Measurements from ENCODE around the gene FAM163B. TPM values are rescaled to one million over a fixed set of nuclear protein-coding genes. Genes with fewer than 3 reads are reported as not detected.

Gene FAM163B
- total and polyA plus RNA-seq, 2 experiments from 2014 or later, result 0.60 to 1.3 TPM

DNA sequence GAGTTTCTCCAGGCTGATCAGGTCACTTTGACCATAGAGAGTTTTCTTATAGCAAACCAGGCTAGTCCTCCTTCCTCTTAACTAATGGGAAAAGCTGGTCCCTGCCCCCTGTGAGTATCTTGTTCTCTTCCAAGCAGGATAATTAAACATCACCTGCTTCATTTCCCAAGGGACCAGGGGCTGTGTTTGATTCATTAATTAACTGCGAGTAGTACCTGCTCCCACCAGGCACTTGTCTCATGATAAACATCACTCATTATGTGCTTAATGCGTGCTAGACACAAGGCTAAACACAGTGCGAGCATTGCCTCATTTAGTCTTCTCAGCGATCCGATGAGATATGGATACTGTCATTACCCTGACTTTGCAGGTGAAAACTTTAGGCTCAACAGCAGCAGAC, 1.7 kb upstream of the FAM163B start:
- H3K4me3 Mint-ChIP-seq, result no peak overlapping the region
- Histone ChIP-seq H3K36me3 (ENCODE audit: insufficient read depth) (no peaks in the 10 kb centered on the region), H3K27me3 (ENCODE audit: insufficient read depth) (peaks cover 15% of the 10 kb centered on the region), H3K4me2 (no peak overlapping the region), H4K20me1 (replicated peaks; ENCODE audit: insufficient read depth) (no peaks in the 10 kb centered on the region), H3F3A (replicated peaks; ENCODE audit: low read depth) (no peaks in the 10 kb centered on the region), H3K4me3 (no peak overlapping the region), H3K4me1 (ENCODE audit: insufficient read depth) (no peaks in the 10 kb centered on the region; the same call in 1 of the 2 replicates), H3K9me2 (ENCODE audit: insufficient read depth) (no peaks in the 10 kb centered on the region), H3K79me2 (replicated peaks; ENCODE audit: insufficient read depth) (no peaks in the 10 kb centered on the region), H3K27ac (ENCODE audit: low read depth) (no peak overlapping the region), H2AFZ (no peak overlapping the region)
- DNase-seq (ENCODE audit: low spot score), result no peak
- no peak overlapping the region for H3K27ac Mint-ChIP-seq
- H3K4me1 Mint-ChIP-seq, result peaks cover 14% of the 10 kb centered on the region
- no peak for TF ChIP-seq CREB1 (CRISPR knock-in tag; IDR thresholded peaks at IDR 0.05; ENCODE audit: low read depth)
- TF ChIP-seq ZNF114 (CRISPR knock-in tag; IDR thresholded peaks at IDR 0.05), result no peak
- TF ChIP-seq, protein P1, sequence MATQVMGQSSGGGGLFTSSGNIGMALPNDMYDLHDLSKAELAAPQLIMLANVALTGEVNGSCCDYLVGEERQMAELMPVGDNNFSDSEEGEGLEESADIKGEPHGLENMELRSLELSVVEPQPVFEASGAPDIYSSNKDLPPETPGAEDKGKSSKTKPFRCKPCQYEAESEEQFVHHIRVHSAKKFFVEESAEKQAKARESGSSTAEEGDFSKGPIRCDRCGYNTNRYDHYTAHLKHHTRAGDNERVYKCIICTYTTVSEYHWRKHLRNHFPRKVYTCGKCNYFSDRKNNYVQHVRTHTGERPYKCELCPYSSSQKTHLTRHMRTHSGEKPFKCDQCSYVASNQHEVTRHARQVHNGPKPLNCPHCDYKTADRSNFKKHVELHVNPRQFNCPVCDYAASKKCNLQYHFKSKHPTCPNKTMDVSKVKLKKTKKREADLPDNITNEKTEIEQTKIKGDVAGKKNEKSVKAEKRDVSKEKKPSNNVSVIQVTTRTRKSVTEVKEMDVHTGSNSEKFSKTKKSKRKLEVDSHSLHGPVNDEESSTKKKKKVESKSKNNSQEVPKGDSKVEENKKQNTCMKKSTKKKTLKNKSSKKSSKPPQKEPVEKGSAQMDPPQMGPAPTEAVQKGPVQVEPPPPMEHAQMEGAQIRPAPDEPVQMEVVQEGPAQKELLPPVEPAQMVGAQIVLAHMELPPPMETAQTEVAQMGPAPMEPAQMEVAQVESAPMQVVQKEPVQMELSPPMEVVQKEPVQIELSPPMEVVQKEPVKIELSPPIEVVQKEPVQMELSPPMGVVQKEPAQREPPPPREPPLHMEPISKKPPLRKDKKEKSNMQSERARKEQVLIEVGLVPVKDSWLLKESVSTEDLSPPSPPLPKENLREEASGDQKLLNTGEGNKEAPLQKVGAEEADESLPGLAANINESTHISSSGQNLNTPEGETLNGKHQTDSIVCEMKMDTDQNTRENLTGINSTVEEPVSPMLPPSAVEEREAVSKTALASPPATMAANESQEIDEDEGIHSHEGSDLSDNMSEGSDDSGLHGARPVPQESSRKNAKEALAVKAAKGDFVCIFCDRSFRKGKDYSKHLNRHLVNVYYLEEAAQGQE (IDR thresholded peaks at IDR 0.05; ENCODE audit: unreplicated experiment), result no peak
- TF ChIP-seq EZH2 (IDR thresholded peaks at IDR 0.05; ENCODE audit: low read depth, unreplicated experiment), result no peak
- no peak for TF ChIP-seq STAT1 (IDR thresholded peaks at IDR 0.05; ENCODE audit: unreplicated experiment)
- no peak for ATAC-seq
- no peaks in the 10 kb centered on the region for H3K36me3 Mint-ChIP-seq (ENCODE audit: low read depth)
- H3K9me3 Mint-ChIP-seq, result no peaks in the 10 kb centered on the region
- H3K27me3 Mint-ChIP-seq (ENCODE audit: insufficient read depth, low read depth, poor library complexity), result peaks cover 19% of the 10 kb centered on the region

DNA sequence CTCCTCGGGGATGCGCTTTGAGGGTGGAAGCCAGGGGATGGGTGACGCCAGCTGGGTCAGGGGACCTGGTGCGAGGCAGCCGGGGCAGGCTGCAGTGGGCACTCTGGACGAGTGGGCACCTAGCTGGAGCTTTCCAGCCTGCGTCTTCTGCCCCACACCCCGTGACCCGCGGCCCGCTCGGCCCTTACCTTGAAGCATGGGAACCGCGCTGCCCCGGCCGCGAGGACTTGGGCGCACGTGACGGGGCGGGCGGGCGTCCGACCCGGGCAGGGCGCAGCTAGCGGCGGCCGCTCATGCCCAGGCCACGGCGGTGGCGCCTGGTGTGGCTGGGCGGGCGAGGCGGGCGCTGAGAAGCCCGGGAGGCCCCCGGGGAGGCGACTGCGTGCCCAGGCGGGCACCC, 300 bp downstream of the FAM163B start:
- no peak overlapping the region for H3K27ac ChIP-seq (ENCODE audit: low read depth)
- ATAC-seq, result peak; percentile 49
- H3K4me3 Mint-ChIP-seq, result 0 out of 3 replicates have a peak overlapping the region, but pooled peaks have one; percentile 43
- peaks cover 15% of the 10 kb centered on the region for H3K27me3 ChIP-seq (ENCODE audit: insufficient read depth)
- no peaks in the 10 kb centered on the region for H4K20me1 ChIP-seq (replicated peaks; ENCODE audit: insufficient read depth)
- H3K36me3 Mint-ChIP-seq (ENCODE audit: low read depth), result no peaks in the 10 kb centered on the region
- H3K4me2 ChIP-seq, result peak overlapping the region; percentile 66; the same call in 1 of the 2 replicates
- H3K27me3 Mint-ChIP-seq (ENCODE audit: insufficient read depth, low read depth, poor library complexity), result peaks cover 17% of the 10 kb centered on the region
- H3F3A ChIP-seq (replicated peaks; ENCODE audit: low read depth), result no peaks in the 10 kb centered on the region
- H3K36me3 ChIP-seq (ENCODE audit: insufficient read depth), result no peaks in the 10 kb centered on the region
- H3K27ac Mint-ChIP-seq, result no peak overlapping the region
- H2AFZ ChIP-seq, result 0 out of 2 replicates have a peak overlapping the region, but pooled peaks have one; percentile 43
- H3K4me3 ChIP-seq, result peak overlapping the region; percentile 46; the same call in 1 of the 2 replicates
- H3K79me2 ChIP-seq (replicated peaks; ENCODE audit: insufficient read depth), result no peaks in the 10 kb centered on the region
- H3K4me1 ChIP-seq (ENCODE audit: insufficient read depth), result no peaks in the 10 kb centered on the region; the same call in 1 of the 2 replicates
- no peaks in the 10 kb centered on the region for H3K9me2 ChIP-seq (ENCODE audit: insufficient read depth)
- no peaks in the 10 kb centered on the region for H3K9me3 Mint-ChIP-seq
- H3K4me1 Mint-ChIP-seq, result peaks cover 15% of the 10 kb centered on the region
- DNase-seq (ENCODE audit: low spot score), result peak; percentile 63
- TF ChIP-seq, protein P2, sequence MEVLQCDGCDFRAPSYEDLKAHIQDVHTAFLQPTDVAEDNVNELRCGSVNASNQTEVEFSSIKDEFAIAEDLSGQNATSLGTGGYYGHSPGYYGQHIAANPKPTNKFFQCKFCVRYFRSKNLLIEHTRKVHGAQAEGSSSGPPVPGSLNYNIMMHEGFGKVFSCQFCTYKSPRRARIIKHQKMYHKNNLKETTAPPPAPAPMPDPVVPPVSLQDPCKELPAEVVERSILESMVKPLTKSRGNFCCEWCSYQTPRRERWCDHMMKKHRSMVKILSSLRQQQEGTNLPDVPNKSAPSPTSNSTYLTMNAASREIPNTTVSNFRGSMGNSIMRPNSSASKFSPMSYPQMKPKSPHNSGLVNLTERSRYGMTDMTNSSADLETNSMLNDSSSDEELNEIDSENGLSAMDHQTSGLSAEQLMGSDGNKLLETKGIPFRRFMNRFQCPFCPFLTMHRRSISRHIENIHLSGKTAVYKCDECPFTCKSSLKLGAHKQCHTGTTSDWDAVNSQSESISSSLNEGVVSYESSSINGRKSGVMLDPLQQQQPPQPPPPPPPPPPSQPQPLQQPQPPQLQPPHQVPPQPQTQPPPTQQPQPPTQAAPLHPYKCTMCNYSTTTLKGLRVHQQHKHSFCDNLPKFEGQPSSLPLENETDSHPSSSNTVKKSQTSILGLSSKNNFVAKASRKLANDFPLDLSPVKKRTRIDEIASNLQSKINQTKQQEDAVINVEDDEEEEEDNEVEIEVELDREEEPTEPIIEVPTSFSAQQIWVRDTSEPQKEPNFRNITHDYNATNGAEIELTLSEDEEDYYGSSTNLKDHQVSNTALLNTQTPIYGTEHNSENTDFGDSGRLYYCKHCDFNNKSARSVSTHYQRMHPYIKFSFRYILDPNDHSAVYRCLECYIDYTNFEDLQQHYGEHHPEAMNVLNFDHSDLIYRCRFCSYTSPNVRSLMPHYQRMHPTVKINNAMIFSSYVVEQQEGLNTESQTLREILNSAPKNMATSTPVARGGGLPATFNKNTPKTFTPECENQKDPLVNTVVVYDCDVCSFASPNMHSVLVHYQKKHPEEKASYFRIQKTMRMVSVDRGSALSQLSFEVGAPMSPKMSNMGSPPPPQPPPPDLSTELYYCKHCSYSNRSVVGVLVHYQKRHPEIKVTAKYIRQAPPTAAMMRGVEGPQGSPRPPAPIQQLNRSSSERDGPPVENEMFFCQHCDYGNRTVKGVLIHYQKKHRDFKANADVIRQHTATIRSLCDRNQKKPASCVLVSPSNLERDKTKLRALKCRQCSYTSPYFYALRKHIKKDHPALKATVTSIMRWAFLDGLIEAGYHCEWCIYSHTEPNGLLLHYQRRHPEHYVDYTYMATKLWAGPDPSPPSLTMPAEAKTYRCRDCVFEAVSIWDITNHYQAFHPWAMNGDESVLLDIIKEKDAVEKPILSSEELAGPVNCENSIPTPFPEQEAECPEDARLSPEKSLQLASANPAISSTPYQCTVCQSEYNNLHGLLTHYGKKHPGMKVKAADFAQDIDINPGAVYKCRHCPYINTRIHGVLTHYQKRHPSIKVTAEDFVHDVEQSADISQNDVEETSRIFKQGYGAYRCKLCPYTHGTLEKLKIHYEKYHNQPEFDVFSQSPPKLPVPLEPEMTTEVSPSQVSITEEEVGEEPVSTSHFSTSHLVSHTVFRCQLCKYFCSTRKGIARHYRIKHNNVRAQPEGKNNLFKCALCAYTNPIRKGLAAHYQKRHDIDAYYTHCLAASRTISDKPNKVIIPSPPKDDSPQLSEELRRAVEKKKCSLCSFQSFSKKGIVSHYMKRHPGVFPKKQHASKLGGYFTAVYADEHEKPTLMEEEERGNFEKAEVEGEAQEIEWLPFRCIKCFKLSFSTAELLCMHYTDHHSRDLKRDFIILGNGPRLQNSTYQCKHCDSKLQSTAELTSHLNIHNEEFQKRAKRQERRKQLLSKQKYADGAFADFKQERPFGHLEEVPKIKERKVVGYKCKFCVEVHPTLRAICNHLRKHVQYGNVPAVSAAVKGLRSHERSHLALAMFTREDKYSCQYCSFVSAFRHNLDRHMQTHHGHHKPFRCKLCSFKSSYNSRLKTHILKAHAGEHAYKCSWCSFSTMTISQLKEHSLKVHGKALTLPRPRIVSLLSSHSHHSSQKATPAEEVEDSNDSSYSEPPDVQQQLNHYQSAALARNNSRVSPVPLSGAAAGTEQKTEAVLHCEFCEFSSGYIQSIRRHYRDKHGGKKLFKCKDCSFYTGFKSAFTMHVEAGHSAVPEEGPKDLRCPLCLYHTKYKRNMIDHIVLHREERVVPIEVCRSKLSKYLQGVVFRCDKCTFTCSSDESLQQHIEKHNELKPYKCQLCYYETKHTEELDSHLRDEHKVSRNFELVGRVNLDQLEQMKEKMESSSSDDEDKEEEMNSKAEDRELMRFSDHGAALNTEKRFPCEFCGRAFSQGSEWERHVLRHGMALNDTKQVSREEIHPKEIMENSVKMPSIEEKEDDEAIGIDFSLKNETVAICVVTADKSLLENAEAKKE (CRISPR knock-in tag; IDR thresholded peaks at IDR 0.05), result no peak
- TF ChIP-seq, protein P1 (IDR thresholded peaks at IDR 0.05; ENCODE audit: unreplicated experiment), result no peak
- TF ChIP-seq STAT1 (IDR thresholded peaks at IDR 0.05; ENCODE audit: unreplicated experiment) (no peak), NANOG (IDR thresholded peaks at IDR 0.05; ENCODE audit: borderline replicate concordance) (no peak), EZH2phosphoT487 (IDR thresholded peaks at IDR 0.05; ENCODE audit: unreplicated experiment) (no peak), ZNF114 (CRISPR knock-in tag; IDR thresholded peaks at IDR 0.05) (no peak)
